HCT116 (cell line): ENCODE data around the gene VAV2. TPM values are rescaled to one million over a fixed set of nuclear protein-coding genes. Genes with fewer than 3 reads are reported as not detected.

Source experiments
- ATAC-seq: fragments of 200-7000 bp; cut with Tn5 transposase; 2 replicates; pipeline ENCODE4 v1.9.1; 2020; ENCODE audit warnings: mild to moderate bottlenecking, moderate library complexity
- BruUV-seq: library from RNA; stranded (reverse); fragments of 400-500 nt; replicated peaks from 2 replicates; lab custom pipeline; 2021; lab: Mats Ljungman, UMichigan
- CTCF ChIA-PET: fragments of 300-600 bp; sonication (Branson Sonifier 250); formaldehyde crosslinking; loops from one replicate; lab custom pipeline; 2021; ENCODE audit warnings: antibody characterized with exemption; lab: Charles Lee
- POLR2A ChIA-PET: fragments of 300-600, 350-600 bp; sonication (Branson Sonifier 250); formaldehyde crosslinking; loops from one replicate; lab custom pipeline; 2021; ENCODE audit warnings: antibody characterized with exemption; lab: Charles Lee
- RAD21 ChIA-PET, 2 experiments: fragments of 300-600 bp; sonication (Branson Sonifier 250); formaldehyde crosslinking; loops; one replicate each; lab custom pipeline; 2023; ENCODE audit warnings: low total read pairs in 2 of 2; ENCODE audit not compliant: uncharacterized antibody in 2 of 2, unreplicated experiment in 2 of 2, low non-redundant PET in 1 of 2; lab: Charles Lee
- DNase-seq: peaks from one replicate; pipeline ENCODE4 v3.0.0-alpha.2; 2010; ENCODE audit warnings: low read depth, low spot score
- H2AFZ ChIP-seq: fragments of 200-600 bp; shearing (Covaris generic), sonication (generic); 2 replicates; pipeline ENCODE4 v1.6.1; 2017; ENCODE audit warnings: low read depth, mixed run types, mixed read lengths, antibody characterized with exemption, low read length; ENCODE audit not compliant: poor library complexity, severe bottlenecking
- H3K27ac ChIP-seq: 2 replicates; pipeline ENCODE4 v1.5.1; 2012; ENCODE audit warnings: low read depth, low read length
- H3K27me3 ChIP-seq: fragments of 200-600 bp; sonication (generic); 2 replicates; pipeline ENCODE4 v1.6.1; 2016; ENCODE audit warnings: mixed run types, low read length, mixed read lengths; ENCODE audit not compliant: insufficient read depth
- H3K36me3 ChIP-seq, 2 experiments: fragments of 200-500 bp in 1 of 2; fragments of 200-600 bp in 1 of 2; sonication (Bioruptor generic) in 1 of 2; sonication (generic) in 1 of 2; 2 replicates each; pipeline versions ENCODE4 v1.5.1 to v1.6.1; 2014 to 2016; ENCODE audit warnings: low read length in 2 of 2, inconsistent platforms in 1 of 2, mixed read lengths in 1 of 2, mixed run types in 1 of 2; ENCODE audit not compliant: insufficient read depth in 2 of 2, control insufficient read depth in 1 of 2
- H3K4me1 ChIP-seq, 2 experiments: fragments of 200-600 bp in 1 of 2; sonication (generic) in 1 of 2; 2 replicates each; pipeline versions ENCODE4 v1.5.1 to v1.6.1; 2012 to 2017; ENCODE audit warnings: low read length in 2 of 2, inconsistent platforms in 1 of 2, mild to moderate bottlenecking in 1 of 2, mixed read lengths in 1 of 2, mixed run types in 1 of 2, moderate library complexity in 1 of 2; ENCODE audit not compliant: insufficient read depth in 2 of 2, control insufficient read depth in 1 of 2
- H3K4me2 ChIP-seq: fragments of 200-600 bp; sonication (generic); 2 replicates; pipeline ENCODE4 v1.6.1; 2017; ENCODE audit warnings: mixed run types, low read length, mixed read lengths
- H3K4me3 ChIP-seq, 2 experiments: fragments of 200-600 bp in 1 of 2; sonication (generic) in 1 of 2; replicated peaks in 1 of 2; 2 replicates each; pipeline ENCODE4 v1.5.1; 2011 to 2016; ENCODE audit warnings: low read length in 2 of 2, control low read depth in 1 of 2, low read depth in 1 of 2, mild to moderate bottlenecking in 1 of 2, mixed read lengths in 1 of 2, mixed run types in 1 of 2
- H3K79me2 ChIP-seq: fragments of 200-600 bp; sonication (generic); 2 replicates; pipeline ENCODE4 v1.6.1; 2017; ENCODE audit warnings: mild to moderate bottlenecking, mixed run types, low read length, moderate library complexity, mixed read lengths; ENCODE audit not compliant: insufficient read depth
- H3K9ac ChIP-seq: fragments of 200-600 bp; sonication (generic); 2 replicates; pipeline ENCODE4 v1.6.1; 2016; ENCODE audit warnings: low read length, mixed read lengths
- H3K9me2 ChIP-seq: fragments of 200-600 bp; sonication (generic), shearing (Covaris generic); 2 replicates; pipeline ENCODE4 v1.6.1; 2017; ENCODE audit warnings: mixed run types, mild to moderate bottlenecking, moderate library complexity; ENCODE audit not compliant: insufficient read depth
- H3K9me3 ChIP-seq, 2 experiments: fragments of 200-500 bp in 1 of 2; fragments of 200-600 bp in 1 of 2; sonication (Bioruptor generic) in 1 of 2; sonication (generic) in 1 of 2; 2 replicates each; pipeline ENCODE4 v1.6.1; 2014 to 2017; ENCODE audit warnings: low read length in 2 of 2, mixed read lengths in 2 of 2, inconsistent platforms in 1 of 2, low read depth in 1 of 2, mild to moderate bottlenecking in 1 of 2, mixed run types in 1 of 2, moderate library complexity in 1 of 2; ENCODE audit not compliant: control insufficient read depth in 1 of 2, insufficient read depth in 1 of 2
- H4K20me1 ChIP-seq: fragments of 200-600 bp; sonication (generic), shearing (Covaris generic); 2 replicates; pipeline ENCODE4 v1.6.1; 2017; ENCODE audit warnings: mixed run types, mild to moderate bottlenecking, moderate library complexity; ENCODE audit not compliant: insufficient read depth
- CEBPB ChIP-seq: IDR thresholded peaks from 2 replicates; pipeline ENCODE4 v1.6.1; 2012; ENCODE audit warnings: low read depth
- EZH2 ChIP-seq: fragments of 200-600 bp; sonication (generic); IDR thresholded peaks from 2 replicates; pipeline ENCODE4 v1.6.1; 2017; ENCODE audit warnings: antibody characterized with exemption, mixed run types
- JUND ChIP-seq: IDR thresholded peaks from 2 replicates; pipeline ENCODE4 v1.6.1; 2012
- MAX ChIP-seq: IDR thresholded peaks from 2 replicates; pipeline ENCODE4 v1.6.1; 2012
- POLR2A ChIP-seq: IDR thresholded peaks from 2 replicates; pipeline ENCODE4 v1.7.0; 2011; ENCODE audit warnings: borderline replicate concordance; ENCODE audit not compliant: insufficient read depth, insufficient read length; ENCODE audit errors: extremely low read depth
- POLR2AphosphoS5 ChIP-seq: IDR thresholded peaks from 2 replicates; pipeline ENCODE4 v1.6.1; 2011; ENCODE audit warnings: mild to moderate bottlenecking, low read depth, low read length, moderate library complexity
- RAD21 ChIP-seq: IDR thresholded peaks from 2 replicates; pipeline ENCODE4 v1.6.1; 2012; ENCODE audit warnings: low read depth, mild to moderate bottlenecking
- SIN3A ChIP-seq: IDR thresholded peaks from 2 replicates; pipeline ENCODE4 v1.6.1; 2012; ENCODE audit warnings: low read depth
- SP1 ChIP-seq: IDR thresholded peaks from 2 replicates; pipeline ENCODE4 v1.6.1; 2012; ENCODE audit warnings: low read depth
- YY1 ChIP-seq: IDR thresholded peaks from 2 replicates; pipeline ENCODE4 v1.6.1; 2011; ENCODE audit warnings: low read length, low read depth, moderate library complexity, mild to moderate bottlenecking; ENCODE audit not compliant: insufficient replicate concordance; ENCODE audit errors: extremely low read depth
- ZFX ChIP-seq: fragments of 450-650 bp; IDR thresholded peaks from 2 replicates; pipeline ENCODE4 v1.6.1; 2017
- ZNF274 ChIP-seq: fragments of 200-500 bp; sonication (Bioruptor generic); IDR thresholded peaks from 2 replicates; pipeline ENCODE4 v1.6.1; 2014; ENCODE audit warnings: mild to moderate bottlenecking, low read depth, low read length, inconsistent platforms
- intact Hi-C: fragments of 100-400 bp; cut with micrococcal nuclease; formaldehyde crosslinking; loops from 2 replicates; pipeline ENCODE4 v1.10.0; 2022
- total RNA-seq: library from RNA; stranded (reverse); gene quantifications from one replicate; pipeline ENCODE4 v1.2.1, GENCODE V29; 2021; ENCODE audit not compliant: unreplicated experiment
- TF ChIP-seq, protein P1 (sequence below): IDR thresholded peaks from 2 replicates; pipeline ENCODE4 v1.6.1; 2012

Gene VAV2
- total RNA-seq, 1 experiment from 2014 or later = 33.2 TPM

DNA sequence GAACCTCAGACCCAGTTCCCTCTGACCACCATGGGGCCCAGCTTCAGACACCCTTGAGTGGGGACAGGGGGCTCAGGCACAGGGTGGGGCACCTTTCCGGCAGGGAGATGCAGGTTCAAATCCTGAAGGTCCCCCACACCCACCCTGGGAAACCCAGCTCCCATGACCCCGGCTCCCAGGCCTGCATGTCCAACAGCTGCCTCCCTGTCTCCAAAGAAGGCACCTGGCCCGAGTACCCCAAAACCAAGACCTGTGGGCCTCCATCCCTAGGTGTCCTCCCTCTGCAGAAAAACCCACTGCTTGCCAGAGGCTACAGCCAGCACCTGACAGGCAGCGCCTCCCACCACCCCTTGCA, 38.5 kb downstream of the VAV2 start:
- CTCF ChIA-PET = no interaction called here
- Histone ChIP-seq H3K9me2 (no peaks in the 10 kb centered on the region), H3K27ac (no peak overlapping the region), H3K4me2 (no peak overlapping the region), H3K9ac (no peak overlapping the region), H3K27me3 (no peaks in the 10 kb centered on the region), H3K79me2 (peaks cover 41% of the 10 kb centered on the region; the same call in 1 of the 2 replicates), H3K4me1 (no peaks in the 10 kb centered on the region; a peak in 2 of 4 replicates), H4K20me1 (0 out of 2 replicates have a peak, but pooled peaks cover 3% of the 10 kb centered on the region), H3K36me3 (no peaks in the 10 kb centered on the region), H3K4me3 (no peak overlapping the region), H2AFZ (no peak overlapping the region), H3K9me3 (no peaks in the 10 kb centered on the region)
- no TSS peak for BruUV-seq
- no peak for TF ChIP-seq JUND
- no peak for TF ChIP-seq RAD21
- TF ChIP-seq SP1 = no peak
- TF ChIP-seq CEBPB = no peak
- POLR2A ChIA-PET = no interaction called here
- DNase-seq (no peak), ATAC-seq (no peak)
- intact Hi-C loops = no loop called here
- RAD21 ChIA-PET = no interaction called here

DNA sequence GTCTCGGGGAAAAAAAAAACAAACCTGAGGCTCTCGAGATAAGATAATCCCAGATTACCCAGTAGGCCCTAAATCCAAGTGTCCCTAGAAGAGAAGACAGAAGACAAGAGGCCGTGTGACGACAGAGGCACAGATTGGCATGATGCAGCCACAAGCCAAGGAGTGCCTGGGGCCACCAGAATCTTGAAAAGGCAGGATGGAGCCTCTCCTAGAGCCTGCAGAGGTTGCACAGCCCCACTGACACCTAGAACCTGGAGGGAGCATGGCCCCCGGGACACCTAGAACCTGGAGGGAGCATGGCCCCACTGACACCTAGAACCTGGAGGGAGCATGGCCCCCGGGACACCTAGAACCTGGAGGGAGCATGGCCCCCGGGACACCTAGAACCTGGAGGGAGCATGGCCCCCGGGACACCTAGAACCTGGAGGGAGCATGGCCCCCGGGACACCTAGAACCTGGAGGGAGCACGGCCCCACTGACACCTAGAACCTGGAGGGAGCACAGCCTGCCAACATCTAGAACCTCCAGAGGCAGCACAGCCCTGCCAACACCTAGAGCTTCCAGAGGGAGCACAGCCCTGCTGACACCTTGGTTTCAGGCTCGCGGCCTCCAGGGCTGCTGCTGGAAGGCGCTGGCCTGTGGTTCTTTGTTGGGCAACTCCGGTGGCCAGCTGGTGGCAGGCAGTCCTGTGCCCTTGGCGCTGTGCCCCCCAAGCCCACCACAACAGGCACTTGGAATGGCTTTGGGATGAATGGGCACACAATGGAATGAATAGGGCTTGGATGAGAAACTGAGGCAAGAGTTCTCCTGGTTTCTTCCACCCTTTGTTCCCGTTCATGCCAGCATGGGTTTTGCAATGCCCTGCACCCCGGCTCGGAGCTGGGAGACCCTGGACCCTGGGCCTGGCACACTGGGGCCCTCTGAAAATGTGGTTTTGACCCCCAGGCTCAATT, 39.2 kb downstream of the VAV2 start:
- H3K27me3 ChIP-seq = no peaks in the 10 kb centered on the region
- intact Hi-C loops = no loop called here
- no peaks in the 10 kb centered on the region for H3K36me3 ChIP-seq
- no peaks in the 10 kb centered on the region; a peak in 2 of 4 replicates for H3K4me1 ChIP-seq
- ChIA-PET CTCF (no interaction called here), RAD21 (no interaction called here), POLR2A (no interaction called here)
- no peaks in the 10 kb centered on the region for H3K9me3 ChIP-seq
- BruUV-seq = no TSS peak
- H3K9ac ChIP-seq = no peak overlapping the region
- DNase-seq (no peak), ATAC-seq (no peak)
- no peak overlapping the region for H3K4me2 ChIP-seq
- no peak overlapping the region for H2AFZ ChIP-seq
- no peaks in the 10 kb centered on the region for H3K9me2 ChIP-seq
- peaks cover 41% of the 10 kb centered on the region; the same call in 1 of the 2 replicates for H3K79me2 ChIP-seq
- H3K27ac ChIP-seq = no peak overlapping the region
- TF ChIP-seq, protein P1, sequence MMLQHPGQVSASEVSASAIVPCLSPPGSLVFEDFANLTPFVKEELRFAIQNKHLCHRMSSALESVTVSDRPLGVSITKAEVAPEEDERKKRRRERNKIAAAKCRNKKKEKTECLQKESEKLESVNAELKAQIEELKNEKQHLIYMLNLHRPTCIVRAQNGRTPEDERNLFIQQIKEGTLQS = no peak
- TF ChIP-seq SP1 = no peak
- no peak for TF ChIP-seq YY1
- no peak for TF ChIP-seq ZFX
- no peak for TF ChIP-seq MAX
- no peak for TF ChIP-seq EZH2
- TF ChIP-seq POLR2A = no peak
- no peak for TF ChIP-seq JUND
- TF ChIP-seq ZNF274 = no peak
- no peak for TF ChIP-seq POLR2AphosphoS5
- no peak for TF ChIP-seq SIN3A
- no peak overlapping the region for H3K4me3 ChIP-seq
- H4K20me1 ChIP-seq = 0 out of 2 replicates have a peak, but pooled peaks cover 3% of the 10 kb centered on the region
